OCI-LY3 (cell line): ENCODE measurements around the gene SMYD3.

ENCODE experiments used
- EZH2phosphoT487 ChIP-seq: fragments of 200-600 bp; shearing (Covaris generic); IDR thresholded peaks from 2 replicates; pipeline ENCODE4 v1.6.1; 2018; ENCODE audit warnings: antibody characterized with exemption, mixed run types, low read depth
- TF ChIP-seq, protein P1 (sequence below): fragments of 200-600, 300-600 bp; sonication (generic); IDR thresholded peaks from 2 replicates; pipeline ENCODE4 v1.5.1; 2014; ENCODE audit warnings: antibody characterized with exemption, low read length, low read depth

DNA sequence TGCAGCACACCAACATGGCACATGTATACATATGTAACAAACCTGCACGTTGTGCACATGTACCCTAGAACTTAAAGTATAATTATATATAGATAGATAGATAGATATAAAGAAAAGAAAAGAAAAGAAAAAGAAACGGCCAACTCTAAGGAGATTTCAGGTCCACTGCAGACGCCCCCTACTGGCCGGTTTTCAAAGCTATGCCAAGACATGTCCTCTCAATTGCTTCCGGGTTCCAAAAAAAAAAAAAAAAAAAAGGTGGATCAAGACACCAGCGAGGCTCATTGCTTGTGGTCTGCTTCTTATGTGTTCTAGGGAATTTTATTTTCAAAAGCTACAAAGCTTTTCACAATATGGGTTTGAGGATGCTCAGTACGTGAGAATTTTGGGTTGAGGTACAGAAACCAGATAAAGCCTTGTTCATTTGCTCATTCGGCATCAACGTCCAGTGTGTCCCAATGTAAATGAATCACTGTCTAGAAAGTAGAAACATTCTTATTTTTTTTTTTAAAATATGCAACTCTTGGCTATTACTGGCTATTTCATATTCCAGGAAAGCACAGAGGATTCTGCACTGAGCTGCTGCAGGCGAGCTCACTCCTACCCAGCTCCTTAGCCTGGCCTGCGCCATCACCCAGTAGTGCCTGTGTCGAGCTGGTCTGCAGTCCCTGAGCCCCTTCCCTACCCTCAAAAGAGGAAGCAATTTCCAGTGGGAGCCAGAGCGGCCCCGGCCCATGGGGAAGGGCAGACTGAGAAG, 709.3 kb downstream of the SMYD3 start:
- TF ChIP-seq, protein P1, sequence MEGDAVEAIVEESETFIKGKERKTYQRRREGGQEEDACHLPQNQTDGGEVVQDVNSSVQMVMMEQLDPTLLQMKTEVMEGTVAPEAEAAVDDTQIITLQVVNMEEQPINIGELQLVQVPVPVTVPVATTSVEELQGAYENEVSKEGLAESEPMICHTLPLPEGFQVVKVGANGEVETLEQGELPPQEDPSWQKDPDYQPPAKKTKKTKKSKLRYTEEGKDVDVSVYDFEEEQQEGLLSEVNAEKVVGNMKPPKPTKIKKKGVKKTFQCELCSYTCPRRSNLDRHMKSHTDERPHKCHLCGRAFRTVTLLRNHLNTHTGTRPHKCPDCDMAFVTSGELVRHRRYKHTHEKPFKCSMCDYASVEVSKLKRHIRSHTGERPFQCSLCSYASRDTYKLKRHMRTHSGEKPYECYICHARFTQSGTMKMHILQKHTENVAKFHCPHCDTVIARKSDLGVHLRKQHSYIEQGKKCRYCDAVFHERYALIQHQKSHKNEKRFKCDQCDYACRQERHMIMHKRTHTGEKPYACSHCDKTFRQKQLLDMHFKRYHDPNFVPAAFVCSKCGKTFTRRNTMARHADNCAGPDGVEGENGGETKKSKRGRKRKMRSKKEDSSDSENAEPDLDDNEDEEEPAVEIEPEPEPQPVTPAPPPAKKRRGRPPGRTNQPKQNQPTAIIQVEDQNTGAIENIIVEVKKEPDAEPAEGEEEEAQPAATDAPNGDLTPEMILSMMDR = peak; percentile 60
- no peak for TF ChIP-seq EZH2phosphoT487
